Upper lobe of left lung (tissue), 4 donors: ENCODE measurements around the gene ADAMTS17.

Experiments
- CTCF ChIP-seq, 6 experiments: fragments of 450-650 bp in 4 of 6; fragments of 200-600 bp in 2 of 6; sonication (generic) in 2 of 6; IDR thresholded peaks; one replicate each; pipeline ENCODE4 v1.5.1; 2016 to 2019; ENCODE audit warnings: antibody characterized with exemption in 6 of 6
- EP300 ChIP-seq, 4 donors: sonication (generic); formaldehyde crosslinking; IDR thresholded peaks; one replicate each; pipeline ENCODE4 v1.5.1; 2017; ENCODE audit warnings: antibody characterized with exemption in 4 of 4, control low read depth in 2 of 4
- POLR2A ChIP-seq, 4 donors: fragments of 450-650 bp; IDR thresholded peaks; one replicate each; pipeline ENCODE4 v1.5.1; 2016 to 2017; ENCODE audit warnings: antibody characterized with exemption in 4 of 4, mild to moderate bottlenecking in 2 of 4

- TF ChIP-seq EP300 (IDR thresholded peaks at IDR 0.05) = no peak
- no peak for TF ChIP-seq POLR2A (IDR thresholded peaks at IDR 0.05)
- no peak for TF ChIP-seq CTCF (IDR thresholded peaks at IDR 0.05)
Measured at GRCh38 chr15:99929266-99929665, 412.5 kb downstream of the ADAMTS17 start.
